HL-60/S4 treated with phorbol 12-myristate 13-acetate at 8.2 ng/mL for 4 days and 3 days (cell line): Measurements from ENCODE around the gene MEF2D.

Experiments
- in situ Hi-C: fragments of 300-500 bp; cut with MboI; formaldehyde crosslinking; loops from 2 replicates; pipeline ENCODE4 v1.15.0; 2022; ENCODE audit warnings: low sequenced_read_pairs

The MEF2D gene

DNA sequence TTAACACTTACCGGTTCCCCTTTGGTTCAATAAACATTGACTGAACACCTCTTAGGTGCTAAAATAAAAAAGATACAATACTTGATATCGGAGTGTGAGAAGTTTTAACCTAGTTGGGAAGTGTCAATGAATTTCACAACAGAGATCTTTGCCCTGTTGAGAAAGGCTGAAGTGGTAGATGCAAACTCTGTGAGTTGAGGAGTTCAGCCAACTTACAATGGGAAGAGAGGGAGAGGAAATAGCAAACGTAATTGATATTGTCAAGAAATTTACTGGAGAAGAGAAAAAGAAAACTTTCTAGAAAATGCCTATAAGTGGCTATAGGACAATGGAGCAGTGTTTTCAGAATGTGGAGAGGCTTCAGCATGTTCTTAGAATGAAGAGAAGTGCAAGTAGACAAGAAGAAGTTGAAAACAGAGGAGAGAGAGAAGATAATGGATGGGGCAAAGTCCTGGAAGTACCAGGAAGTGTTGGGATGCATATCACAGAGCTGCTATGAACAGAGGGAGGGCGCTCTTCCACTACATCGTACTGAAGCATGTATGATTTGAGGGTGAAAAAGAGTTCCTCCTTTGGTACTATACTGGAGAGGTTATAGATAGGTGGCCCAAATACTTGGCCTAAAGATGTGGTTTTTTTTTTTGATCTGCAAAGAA, 48.9 kb downstream of the MEF2D start:
- in situ Hi-C loops = loop anchor here (10.0 kb wide), 1 partner anchor 153 kb away; the partner anchor contains the start of gene GPATCH4

DNA sequence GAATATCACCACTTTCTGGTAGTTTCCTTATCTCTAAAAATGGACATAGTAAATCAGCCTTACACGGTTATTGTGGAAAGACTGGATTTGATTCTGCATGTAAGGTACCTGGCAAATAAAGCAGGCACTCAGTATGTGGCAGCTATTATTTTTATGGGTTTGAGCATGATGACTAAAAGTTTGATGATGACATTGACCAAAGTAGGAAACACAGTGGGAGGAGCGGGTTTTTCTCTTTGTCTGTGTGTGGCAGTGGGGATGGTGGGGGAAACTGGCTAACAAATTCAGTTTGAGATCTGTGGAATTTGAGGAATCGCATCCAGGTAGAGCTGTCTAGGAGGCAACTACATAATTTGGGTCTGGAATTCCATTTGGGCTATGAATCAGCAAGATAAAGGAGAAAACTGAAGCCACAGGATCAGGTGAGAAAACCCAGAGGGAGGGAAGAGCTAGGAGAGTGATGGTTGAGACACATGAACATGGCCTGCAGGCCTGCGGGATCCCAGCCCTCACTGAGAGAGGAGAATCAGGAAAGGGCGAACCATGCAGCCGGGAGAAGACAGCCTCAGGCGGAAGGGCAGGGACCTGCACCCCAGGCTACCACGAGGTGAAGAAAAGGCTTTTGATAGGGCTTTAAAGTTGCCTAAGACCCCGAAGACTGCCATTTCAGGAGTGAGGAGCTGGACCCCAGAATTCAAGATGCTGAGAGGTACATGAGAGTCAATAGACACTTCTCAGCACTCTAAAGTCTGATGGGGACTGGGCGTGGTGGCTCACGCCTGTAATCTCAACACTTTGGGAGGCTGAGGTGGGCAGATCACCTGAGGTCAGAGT, 52.2 kb downstream of the MEF2D start:
- in situ Hi-C loops = no loop called here

DNA sequence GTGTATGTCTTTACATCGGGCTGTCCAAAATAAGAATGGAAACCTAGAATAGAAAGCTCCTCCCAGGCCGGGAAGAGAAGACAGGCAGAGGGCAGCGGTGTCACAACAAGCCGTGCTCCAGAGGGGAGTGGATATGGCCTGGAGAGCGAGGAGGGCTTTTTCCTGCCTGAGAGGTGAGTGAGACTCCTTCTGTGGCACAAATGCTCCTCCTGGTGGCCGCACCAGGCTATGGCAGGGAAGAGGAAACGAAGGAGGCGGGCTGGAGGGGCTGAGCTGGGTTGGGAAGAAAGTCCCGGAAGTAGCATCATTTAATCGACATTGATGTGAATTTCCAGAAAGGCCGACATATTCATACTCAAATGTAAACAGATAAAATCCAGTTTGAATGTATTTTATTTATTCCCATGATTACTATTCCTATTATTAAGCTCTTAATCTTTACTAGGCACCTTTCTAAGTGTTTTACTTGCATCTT, 54.7 kb downstream of the MEF2D start:
- in situ Hi-C loops = no loop called here

GRCh38 chr1:156444407-156445001, 56.1 kb downstream of the MEF2D start:
- in situ Hi-C loops = loop anchor here (5.0 kb wide), 1 partner anchor 57 kb away; no protein-coding TSS in a partner anchor

DNA sequence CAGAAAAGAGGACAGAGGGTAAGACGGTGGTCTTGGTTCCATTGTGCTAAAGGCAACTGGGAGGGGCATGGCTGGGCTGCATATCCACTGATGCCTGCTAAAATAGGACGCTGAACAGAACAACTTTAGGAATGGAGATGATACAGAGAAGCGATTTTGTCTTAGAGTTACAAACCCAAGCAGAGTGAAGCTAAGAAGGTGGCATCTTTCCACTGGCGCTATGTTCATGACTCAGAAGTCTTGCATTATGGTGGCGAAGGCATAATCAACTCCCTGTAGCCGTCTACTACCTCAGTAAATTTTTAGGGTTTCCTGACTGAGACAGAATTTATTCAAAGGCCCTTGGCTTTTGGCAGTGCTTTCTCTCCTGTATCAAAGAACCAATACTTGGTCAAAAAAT, 57.3 kb downstream of the MEF2D start:
- in situ Hi-C loops = loop anchor here (5.0 kb wide), 1 partner anchor 56 kb away; no protein-coding TSS in a partner anchor

DNA sequence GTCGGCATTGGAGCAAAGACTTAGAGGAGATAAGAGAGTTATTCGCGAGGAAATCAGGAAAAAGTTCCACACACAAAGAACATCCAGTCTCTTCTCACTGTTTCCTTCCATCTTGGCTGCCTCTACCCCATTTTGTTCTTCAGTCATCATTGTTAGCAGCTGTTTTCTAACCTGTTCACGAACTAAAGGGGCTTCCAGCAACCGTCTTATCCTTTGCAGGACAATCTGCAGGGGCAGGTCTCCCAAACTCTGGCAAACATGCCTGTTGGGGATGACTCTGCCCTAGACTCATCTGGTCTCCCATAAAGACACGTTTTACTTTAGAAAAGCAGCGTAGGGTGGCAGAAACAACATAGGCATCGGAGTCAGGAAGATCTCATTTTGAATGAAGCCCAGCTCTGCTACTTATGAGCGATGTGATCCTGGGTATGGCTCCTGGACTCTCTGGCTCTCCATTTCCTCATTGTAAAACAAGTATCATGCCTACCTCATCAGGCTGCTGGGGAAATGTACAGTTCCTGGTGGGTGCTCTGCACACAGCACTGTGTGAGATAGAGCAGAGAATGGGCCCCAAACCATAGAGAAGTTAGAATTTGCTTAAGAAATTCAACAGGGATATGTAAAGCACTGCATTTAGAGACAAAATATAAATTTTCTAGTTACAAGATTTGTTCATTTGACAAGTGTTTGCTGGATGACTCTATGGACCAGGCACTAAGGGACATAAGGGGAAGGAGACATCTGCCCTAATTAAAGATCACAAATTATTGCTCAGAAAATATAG, 59.7 kb downstream of the MEF2D start:
- in situ Hi-C loops = loop anchor here (5.0 kb wide), 1 partner anchor 54 kb away; no protein-coding TSS in a partner anchor

- in situ Hi-C loops = loop anchor here (5.0 kb wide), 1 partner anchor 52 kb away; no protein-coding TSS in a partner anchor
Measured at GRCh38 chr1:156439777-156440183, 60.8 kb downstream of the MEF2D start.

DNA sequence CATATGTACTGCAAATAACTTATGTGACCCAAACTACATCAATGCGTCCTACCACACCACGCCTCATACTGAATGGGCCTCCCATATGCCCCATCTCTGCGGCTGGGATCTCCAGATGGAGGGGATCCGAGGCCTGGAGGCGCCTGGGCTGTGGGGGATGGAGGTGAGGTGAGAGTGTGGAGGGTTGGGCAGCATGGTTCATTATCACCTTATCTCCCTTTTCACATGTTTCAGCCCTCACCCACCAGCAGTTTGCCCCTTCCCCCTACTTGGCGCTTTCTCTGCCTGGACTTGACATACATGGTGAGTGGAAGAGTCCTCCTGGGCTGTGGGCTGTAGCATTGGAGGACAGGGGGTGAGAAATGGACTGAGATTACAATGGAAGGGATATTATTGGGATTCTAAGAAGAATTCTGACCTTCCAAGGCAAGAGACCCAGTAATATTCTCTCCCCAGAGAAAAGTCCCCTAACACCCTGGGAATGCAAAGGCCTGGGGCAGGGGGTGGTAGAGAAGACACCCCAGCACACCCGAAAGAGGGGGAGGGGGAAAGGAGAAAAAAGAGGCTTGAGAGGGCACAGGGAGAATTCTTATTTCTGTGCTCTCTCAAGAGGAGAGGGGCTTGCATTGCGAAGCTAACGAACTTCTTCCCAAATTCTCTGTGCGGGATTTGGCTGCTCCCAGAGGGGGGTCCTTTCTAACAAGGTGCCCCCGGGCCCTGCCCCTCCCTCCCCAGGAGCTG, 61.4 kb downstream of the MEF2D start:
- in situ Hi-C loops = no loop called here

DNA sequence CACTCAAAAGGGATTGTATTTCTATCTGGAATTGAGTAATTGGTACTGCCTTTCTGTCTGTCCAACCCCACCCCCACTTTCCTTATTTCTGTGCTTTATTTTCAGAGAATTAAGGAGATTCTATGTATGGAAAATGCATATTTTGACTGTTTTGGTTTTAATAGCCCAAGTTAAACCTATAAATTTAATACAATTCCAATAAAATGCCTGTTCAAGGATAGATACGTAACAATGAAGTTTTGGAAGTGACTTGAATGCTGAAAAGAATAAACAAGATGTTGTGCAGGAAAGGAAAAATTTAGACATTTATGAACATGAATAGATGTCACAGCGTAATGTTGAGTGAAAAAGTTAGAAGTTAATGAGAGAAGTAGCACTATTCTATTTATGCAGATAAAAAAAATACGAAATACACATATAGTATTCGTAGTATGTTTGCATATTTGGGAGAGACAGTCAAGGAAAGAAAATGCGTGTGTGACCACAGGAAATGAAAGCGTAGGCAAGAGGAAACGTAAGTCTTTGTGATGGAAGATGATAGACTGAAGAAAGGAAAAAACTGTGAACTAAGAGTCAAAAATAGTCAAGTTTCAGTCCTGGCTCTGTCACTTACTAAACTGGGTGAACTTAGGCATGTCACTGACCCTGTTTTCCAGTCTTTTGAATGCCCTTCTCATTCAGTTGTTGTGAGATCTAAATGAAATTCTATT, 62.1 kb downstream of the MEF2D start:
- in situ Hi-C loops = no loop called here

DNA sequence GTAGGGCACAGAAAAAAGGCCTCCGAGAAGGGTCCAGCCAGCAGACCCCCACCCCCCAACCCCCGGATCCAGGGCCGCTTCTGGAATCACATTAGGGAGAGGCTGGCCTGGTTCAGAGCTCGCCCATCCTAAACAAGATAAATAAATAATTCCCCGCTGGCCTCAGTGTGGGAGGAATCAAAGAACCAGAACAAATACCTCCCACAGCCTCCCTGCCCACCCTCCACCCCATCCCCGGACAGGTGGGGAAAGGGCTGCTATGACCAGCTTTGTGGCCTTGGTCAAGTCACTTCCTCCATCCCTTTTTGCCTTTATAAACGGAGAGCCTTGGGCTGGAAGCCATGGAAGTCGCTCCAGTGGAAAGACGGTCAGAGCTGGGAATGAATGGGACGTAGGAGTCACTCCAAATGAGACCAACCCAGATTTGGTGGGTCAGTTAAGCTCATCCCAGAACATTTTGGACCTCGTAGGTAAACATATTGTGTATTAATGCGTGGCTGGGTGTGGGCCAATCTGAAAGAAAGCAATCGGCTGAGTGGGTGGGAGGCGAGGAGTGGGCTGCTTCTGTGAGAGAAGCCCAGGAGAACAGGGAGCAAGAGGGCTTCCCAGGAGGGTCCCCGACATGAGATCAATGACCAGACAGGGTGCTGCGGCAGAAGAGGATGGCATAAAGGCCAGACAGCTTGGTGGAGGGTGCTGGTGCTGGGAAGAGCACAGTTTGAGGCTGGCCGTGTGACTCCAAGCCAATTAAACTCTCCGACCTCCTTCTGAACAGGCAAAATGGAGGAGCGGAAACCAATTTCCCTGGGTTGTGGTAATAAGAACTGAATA, 63.3 kb downstream of the MEF2D start:
- in situ Hi-C loops = no loop called here

DNA sequence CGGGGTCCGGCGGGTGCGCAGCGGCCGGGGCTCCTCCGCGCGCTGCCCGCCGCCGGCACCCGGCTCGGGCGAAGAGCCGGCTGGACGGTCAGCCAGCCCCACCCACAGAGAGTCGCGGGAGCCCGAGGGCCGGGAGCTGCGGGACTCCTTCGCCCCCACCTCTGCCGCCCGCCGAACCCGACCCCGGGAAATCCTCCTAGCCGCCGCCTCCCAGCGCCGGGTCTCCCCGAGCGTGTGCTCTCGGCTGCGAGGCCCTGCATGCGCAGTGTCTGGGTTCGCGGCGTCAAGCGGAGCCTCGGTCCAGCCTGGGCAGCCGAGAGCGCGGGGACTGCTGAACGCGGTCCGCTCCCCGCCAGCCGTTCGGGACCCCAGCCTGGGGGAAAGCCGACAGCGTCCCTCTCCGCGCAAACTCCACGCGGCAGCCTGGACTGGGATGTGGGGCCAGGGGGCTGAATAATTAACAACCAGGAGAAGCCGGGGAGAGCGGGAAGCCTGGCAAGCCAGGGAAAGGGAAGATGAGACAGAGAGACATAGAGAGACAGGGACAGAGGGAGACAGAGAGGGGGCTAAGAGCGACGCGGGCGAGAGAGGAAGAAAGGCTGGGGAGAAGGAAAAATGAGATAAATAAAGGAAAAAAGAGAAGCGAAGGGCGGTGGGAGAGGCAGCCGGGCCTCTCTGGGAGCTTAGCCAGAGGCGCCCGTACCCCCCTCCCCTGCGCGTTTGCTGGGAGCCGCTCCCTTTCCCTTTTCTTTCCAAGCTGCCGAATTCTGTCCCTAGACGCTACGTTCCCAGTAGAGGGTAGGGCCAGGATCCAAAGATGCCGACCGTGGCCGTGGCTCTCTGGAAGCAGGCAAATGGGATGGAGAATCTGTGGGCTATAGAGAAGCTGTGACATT, 64.2 kb downstream of the MEF2D start:
- in situ Hi-C loops = no loop called here

DNA sequence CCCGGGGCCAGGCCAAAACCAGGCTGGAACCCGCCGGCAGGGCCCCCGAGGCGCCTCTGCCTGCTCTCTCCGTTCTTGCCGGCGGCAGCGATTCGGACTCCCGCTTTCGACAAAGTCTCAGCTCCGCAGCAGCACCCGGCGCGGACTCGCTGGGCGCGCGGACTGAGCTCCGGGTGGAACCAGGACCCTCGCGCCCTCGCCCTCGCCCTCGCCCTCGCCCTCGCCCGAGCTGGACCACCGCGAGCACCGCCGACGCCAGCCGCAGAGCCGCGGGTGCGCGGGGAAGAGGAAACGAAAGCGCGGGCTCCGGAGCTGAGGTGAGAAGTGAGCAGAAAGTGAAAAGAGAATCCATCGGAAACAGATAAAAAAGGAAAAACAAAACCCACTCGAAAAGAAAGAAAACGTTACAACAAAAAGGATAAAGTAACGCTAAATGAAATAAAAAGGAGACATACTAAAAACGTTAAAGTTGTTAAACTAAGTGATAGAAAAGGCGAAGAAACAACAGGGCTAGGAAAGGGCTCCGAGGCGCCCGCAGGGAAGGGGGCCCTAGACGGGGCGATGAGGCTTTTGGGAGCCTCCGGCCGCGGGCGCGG, 64.9 kb downstream of the MEF2D start:
- in situ Hi-C loops = no loop called here

DNA sequence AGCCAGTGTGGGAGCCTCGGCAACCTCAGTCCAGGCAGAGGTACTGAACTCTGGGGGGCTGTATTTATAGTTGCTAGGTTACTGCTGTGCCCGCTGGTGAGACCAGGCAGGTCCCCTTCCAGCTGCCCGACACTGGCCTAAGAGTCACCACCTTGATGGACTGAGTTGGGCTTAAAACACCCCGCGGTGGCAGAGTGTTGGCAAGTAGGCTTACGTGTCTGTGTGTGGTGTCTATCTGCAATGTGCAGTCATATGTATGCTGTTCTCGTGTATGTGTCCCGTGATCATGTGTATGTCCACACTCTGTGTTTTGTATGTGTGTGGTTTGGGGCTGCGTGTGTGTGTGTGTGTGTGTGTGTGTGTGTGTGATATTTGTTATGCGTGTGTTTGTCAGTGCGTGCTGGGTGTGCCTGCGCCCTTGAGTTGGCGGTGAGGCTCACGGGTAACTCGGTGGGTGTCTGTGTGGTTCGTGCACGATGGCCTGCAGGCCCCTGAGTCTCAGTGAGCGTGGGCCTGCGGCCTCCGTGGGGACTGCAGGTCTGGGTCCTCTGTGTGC, 65.5 kb downstream of the MEF2D start:
- in situ Hi-C loops = no loop called here

GRCh38 chr1:156433602-156434001, 67.0 kb downstream of the MEF2D start:
- in situ Hi-C loops = no loop called here

- in situ Hi-C loops = no loop called here
Measured at GRCh38 chr1:156433032-156433431, 67.5 kb downstream of the MEF2D start.

DNA sequence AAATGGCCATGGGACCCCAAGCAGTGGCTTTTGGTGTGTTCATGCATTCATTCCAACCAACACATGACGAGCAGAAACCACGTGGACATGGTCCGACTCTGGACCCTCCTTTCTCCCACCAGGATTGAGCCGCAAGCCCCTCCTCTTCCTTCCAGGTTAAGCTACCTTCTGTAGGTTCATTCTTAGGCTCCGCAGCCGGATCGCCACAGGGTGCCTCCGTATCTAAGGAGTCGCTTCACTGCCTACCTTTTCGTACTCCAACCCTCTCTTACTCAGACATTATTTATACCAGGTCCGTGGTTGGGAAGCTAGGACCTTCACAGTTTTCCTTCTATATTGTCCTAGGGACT, 67.9 kb downstream of the MEF2D start:
- in situ Hi-C loops = no loop called here
